ENCODE measurements around the gene TFAP2B.

Gene TFAP2B

DNA sequence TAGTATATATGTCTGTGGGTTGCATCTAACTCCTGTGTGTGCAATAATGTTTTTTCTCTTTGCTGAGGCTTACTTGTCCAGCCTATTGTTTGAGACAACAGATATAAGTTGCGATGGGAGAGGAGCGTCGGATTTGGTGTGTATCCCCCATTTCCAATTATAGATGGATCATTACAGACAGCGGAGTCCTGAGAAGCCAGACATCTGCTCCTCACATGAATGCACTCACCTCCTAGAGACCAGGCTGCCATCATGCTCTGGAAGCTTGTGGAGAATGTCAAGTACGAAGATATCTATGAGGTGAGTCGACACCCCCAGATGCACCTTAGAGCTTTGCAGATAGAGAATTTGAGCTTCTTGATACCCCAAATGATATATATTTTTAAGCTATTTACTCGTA lies at the start of gene TFAP2B:
Gene TFAP2B, plus strand, starts transcription at position 199 of the 400 bp plus-strand sequence. Its CDS starts 21 bp downstream, at position 220.
- DNase-seq (ENCODE audit: low read depth) = no peak

DNA sequence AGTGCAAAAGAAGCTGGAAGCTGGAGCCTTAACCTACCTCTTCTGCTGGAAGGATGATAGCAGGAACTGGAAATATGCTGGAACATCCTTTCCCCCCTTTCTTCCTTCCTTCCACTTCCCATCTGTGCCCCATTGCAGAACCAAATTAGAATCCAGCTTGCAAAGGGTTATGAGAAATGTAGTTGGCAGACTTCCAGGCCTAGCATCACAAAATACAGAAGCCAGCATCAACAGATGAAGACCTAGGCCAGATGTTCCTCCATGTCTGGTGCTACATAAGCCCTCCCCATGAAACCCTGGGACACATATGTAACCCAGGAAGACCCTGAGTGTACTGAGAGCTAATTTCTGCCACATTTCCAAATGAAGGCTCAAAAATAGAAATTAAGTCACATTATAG lies 40.0 kb upstream of the TFAP2B start:
- no peak for DNase-seq (ENCODE audit: low read depth)

- no peak for DNase-seq (ENCODE audit: low read depth)
These were observed 38.3 kb upstream of the TFAP2B start for GRCh38 chr6:50780382-50780781.

DNA sequence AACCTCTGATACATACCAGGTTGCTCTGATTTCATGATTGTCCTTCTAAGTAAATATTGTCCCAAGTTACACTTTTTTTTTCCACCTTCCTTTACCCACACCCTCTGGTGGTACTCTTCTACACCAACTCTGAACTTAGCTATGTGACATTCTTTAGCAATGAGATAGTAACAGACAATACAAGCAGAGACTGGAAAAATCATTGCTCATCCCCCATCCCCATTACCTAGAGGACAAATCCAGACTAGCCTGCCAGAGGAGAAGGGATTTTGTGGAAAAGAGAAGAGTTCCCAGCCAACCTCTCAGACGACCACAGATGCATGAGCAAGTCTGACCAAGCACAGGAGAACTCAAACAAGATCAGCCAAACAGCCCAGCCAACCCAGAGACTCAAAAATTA lies 32.8 kb upstream of the TFAP2B start:
- no peak for DNase-seq (ENCODE audit: low read depth)

- peak; percentile 15 for DNase-seq (ENCODE audit: low read depth)
These were observed 26.7 kb upstream of the TFAP2B start for GRCh38 chr6:50791900-50792508.

DNA sequence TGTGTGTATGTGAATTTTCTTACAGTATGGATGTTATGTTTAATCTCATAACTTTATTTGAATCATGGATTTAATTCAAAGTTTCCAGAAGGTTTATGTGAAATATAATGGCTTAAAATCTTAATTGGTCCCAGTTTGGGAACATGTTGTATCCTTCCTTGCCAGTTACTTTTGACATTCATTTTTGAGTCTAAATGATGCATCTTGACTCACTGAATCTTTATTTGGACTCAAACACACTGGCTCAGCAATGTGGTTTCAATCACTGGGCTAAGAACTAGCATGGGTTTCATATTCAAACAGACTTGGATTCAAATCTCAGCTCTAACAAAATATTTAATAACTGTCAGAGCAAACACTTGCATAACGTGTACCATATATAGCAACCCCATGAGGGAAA lies 25.9 kb upstream of the TFAP2B start:
- DNase-seq (ENCODE audit: low read depth) = no peak

DNA sequence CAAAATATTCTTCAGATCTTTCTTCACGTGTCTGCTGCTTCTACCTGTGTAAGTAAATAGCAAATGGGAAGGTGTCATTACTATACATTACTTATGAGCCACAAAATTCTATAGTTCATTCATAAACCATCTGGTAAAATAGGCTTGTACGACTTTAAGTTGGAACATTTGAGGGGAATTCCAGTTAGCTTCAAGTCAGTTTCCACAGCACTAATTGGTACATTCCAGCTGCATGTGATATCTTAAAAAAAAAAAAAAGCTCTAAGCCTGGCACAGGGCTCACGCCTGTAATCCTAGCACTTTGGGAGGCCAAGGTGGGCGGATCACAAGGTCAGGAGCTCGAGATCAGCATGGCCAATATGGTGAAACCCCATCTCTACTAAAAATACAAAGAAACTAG lies 23.1 kb upstream of the TFAP2B start:
- DNase-seq (ENCODE audit: low read depth) = no peak

DNA sequence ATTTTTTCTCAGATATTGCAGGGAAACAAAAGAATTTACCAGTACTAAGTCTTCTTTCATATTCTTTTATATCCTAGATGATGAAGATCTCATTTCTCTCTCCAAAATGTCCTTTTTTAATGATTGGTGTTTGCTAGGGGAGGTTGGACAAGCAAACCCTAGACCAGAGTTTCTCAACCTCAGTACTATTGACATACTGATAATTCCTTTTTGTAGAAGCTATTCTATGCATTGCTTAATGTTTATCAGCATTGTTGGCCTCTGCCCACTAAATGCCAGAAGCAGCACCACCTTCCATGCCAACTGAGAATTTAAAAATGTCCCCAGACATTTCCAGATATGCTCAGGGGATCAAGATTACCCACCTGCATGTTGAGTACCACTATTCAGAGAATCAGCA lies 14.4 kb upstream of the TFAP2B start:
- no peak for DNase-seq (ENCODE audit: low read depth)

- no peak for DNase-seq (ENCODE audit: low read depth)
These were observed 11.6 kb upstream of the TFAP2B start for GRCh38 chr6:50807035-50807434.

DNA sequence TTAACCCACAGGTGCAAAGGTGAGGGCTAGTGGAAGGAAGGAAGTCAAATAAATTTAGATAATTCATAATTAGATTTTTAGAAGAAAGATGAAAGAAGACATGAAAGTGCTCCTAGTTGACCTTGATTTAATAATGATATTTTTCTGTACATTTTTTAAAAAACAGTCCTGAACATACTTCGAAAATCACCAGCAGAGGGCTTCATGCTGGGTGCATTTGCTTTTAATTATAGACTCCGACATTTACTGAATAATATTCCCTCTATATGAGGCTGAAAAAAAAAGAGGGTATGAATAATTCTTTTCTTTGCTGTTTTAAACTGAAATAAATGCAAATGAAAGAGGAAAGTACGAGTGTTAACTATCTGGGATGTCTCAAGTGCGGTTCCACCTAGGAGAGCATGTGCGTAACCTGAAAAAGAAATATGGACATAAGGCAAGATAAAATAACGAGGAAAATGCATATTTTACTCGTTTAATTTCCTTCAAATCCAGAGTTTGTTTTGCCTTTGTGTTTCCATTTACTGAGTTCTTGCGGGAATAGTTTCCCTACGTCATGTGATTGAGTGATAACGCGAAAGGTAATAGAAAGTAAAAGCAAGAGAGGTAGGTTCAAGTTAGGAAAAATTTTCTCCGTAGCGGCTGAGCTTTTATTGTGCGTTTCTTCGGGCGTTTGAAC lies 3.1 kb upstream of the TFAP2B start:
- DNase-seq (ENCODE audit: low read depth) = no peak

GRCh38 chr6:50816115-50816675 lies 2.5 kb upstream of the TFAP2B start:
- peak; percentile 47 for DNase-seq (ENCODE audit: low read depth)

GRCh38 chr6:50816947-50817645 lies 1.6 kb upstream of the TFAP2B start:
- no peak for DNase-seq (ENCODE audit: low read depth)

DNA sequence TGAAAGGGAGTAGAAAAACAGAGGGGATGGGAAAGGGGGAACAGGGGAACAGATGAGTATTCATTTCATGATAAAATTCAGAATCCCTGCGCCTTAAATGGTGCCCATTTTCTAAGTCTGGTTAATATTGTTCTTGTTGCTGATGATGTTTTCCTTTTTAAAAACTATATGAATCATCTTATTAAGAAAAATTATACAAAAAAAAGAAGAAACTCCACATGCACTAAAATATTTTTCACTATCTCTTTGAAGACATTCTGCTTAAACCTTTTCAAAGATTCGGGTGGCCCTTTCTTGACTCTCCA lies 1.1 kb upstream of the TFAP2B start:
- DNase-seq (ENCODE audit: low read depth) = no peak

DNA sequence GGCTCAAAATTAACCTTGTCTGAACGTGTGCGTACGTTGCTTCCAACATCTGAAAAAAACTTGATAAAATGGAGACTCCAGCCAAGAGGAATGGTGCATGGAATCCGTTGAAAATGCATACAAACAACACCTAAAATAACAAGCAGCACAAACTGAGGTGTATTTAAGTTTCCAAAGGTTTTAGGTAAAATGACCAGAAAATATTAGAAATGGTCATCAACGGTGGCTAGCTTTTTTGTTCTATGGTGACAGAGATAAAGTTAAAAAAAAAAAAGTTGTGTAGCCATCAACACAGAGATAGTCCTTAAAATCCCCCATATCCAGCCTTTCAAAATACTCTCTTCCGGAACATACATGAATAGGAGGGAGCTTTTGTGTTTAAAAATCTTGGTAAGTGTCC lies 651 bp upstream of the TFAP2B start:
- no peak for DNase-seq (ENCODE audit: low read depth)

DNA sequence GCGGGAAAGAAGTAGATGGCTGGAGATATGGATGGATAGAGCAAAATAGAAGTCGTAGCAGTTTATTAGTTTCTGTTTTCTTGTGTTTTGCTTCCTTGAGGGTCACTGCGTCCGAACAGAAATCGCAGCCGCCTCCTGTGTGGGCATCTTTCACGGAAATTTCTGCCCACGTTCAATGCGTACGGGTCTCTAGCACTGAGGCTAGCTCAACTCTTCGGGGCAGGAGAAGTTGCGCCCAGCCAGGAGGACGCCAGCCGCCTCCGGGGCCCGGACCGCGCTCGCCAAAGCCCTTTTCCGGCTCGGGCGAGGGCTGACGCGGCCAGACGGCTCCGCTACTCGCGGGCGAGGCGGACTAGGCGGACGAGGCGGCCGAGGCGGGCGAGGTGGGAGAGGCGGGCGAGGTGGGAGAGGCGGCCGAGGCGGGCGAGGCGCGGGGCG lies 814 bp downstream of the TFAP2B start:
- DNase-seq (ENCODE audit: low read depth) = no peak

DNA sequence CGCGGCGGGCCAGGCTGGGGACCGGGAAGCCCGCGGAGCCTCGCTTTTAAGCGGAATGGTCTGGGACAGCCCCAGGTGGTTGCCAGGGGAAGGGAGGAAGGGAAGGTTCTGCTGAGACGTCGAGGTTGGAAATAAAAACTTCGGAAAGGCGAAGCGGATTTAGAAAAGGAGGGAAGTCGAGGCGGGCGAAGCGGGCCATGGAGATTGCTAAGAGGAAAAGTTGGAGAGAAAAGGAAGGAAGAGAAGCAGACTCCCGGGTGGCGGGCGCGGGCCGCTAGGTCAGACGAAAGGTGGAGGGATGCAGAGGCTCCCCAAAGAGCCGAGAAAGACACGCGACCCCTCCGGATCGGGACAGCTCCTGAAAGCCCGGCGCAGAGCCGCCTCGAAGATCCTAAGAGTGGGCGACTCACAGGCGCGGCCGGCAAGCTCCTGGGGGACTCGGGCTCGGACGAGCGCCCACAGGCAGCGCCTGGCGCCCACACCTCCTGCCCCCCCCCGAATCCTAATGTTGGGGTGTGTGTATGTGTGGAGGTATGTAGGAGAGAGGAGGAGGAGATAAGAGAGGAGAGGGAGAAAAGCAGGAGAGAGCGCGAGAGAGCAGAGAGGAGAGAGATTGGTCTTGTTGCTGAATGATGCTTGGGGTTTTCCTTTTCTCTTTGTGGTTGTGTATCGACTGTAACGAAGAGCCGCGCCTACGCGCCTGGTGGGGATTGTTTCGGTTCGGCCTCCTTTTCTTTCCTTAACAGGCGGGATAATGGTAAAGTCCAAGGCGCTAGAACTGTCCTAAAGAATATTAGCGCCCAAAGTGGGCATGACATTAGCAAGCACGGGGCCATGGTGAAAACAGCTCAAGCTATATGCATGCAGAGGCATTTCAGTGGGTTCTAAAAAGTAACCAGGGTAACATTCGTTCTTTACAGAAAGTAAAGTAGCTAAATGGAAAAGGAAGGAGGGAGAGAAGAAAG lies 1.5 kb downstream of the TFAP2B start:
- no peak for DNase-seq (ENCODE audit: low read depth)

DNA sequence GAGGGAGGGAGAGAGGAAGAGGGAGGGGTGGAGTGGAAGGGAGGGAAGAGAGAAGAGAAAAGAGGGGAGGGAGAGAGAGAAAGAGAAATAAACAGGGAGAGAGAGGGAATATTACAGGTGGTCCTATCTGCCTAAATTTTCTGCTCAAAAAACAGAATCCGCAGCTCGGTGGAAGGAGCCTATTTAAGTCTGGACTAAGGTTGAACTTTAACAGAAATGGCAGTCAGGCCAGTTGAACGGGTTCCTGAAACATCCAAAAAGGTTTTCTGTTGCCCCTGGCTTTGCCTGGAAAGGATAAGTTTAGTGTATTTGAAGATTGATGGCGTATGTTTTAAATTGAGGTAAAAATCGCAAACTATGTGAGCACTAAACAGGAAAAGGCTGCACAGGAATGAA lies 2.2 kb downstream of the TFAP2B start:
- DNase-seq (ENCODE audit: low read depth) = no peak

GRCh38 chr6:50821441-50822077 lies 2.9 kb downstream of the TFAP2B start:
- no peak for DNase-seq (ENCODE audit: low read depth)

- no peak for DNase-seq (ENCODE audit: low read depth)
These were observed 3.4 kb downstream of the TFAP2B start for GRCh38 chr6:50822078-50822476.

DNA sequence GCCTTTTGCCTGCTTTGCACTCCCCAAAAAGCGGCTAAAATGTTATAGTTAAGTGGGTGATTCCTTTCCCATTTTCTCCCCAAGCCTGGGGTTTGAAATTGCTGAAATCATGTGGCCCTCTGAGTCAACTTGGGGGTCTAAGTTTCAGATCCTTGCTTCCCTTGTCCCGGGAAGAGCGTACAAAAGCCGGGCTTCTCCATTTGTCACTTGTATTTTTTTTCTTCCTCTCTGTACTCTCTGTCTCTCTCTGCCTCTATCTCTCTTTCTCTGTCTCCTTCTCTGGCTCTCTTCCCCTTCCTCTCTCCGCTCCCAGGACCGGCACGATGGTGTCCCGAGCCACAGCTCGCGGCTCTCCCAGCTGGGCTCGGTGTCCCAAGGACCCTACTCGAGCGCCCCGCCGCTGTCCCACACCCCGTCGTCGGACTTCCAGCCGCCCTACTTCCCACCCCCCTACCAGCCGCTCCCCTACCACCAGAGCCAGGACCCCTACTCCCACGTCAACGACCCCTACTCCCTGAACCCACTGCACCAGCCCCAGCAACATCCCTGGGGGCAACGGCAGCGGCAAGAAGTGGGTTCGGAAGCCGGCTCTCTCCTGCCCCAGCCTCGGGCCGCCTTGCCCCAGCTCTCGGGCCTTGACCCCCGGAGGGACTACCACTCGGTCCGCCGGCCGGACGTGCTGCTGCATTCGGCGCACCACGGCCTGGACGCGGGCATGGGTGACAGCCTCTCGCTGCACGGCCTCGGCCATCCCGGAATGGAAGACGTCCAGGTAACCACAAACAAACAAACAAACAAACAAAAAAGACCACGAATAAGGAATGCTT lies 4.6 kb downstream of the TFAP2B start:
- DNase-seq (ENCODE audit: low read depth) = no peak

DNA sequence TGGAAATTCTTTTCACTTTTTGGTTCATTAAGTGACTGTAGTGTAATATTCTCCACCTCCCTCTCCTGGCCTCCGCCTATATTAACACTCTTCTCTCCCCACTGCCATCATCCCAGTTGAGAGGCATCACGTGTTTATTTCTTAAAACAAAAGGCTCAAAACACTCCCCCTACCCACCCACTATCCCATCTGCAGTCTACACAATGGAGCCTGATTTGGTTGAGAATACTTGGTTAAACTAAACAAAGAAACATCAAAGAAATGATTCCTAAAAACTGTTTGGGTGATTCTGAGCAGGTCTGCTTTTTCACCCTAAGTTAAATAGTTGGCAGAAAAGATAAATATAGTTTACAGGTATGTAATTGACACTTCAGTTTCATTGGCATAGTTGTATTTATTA lies 5.9 kb downstream of the TFAP2B start:
- no peak for DNase-seq (ENCODE audit: low read depth)

Data from non-pigmented ciliary epithelial cell (primary cell).